Measurements from ENCODE around the gene SHB.

Gene SHB

DNA sequence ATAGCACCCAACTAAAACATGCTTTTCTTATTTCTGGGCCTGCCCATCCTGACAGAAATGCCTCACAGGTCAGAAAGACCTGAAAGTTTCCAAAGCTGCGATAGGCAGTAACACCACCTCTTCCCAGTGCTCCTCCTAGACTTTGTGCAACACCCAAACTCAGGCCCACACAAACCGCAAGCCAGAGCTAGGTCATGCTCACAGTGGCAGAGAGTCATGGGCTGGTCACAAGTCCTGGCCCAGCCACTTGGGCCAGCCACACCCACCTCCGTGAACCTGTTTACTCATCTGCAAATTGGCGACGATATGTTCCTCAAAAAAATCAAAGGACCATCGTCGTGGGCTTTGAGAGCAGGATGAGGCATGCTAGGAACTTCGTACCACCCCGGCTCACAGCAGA, 121.0 kb downstream of the SHB start:
- DNase-seq = no peak

DNA sequence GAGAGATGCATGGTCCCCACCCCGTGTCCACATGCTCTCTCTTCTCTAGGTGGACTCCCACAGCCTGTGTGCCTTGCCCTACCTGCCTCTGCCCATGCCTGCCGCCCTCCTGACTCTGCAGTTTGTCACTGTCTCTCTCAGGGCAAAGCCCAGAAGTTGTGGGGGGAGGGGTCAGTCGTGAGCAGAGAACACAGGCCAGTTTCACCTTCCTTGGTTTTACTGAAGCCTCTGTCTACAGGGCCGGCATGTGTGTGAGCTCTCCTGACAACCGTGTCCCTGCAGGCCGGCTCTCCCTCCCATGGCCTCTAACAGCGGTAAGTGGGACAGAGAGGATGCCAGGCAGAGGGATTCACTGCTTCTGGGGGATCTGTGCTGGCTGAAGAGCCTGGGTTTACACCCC, 121.6 kb downstream of the SHB start:
- no peak for DNase-seq

DNA sequence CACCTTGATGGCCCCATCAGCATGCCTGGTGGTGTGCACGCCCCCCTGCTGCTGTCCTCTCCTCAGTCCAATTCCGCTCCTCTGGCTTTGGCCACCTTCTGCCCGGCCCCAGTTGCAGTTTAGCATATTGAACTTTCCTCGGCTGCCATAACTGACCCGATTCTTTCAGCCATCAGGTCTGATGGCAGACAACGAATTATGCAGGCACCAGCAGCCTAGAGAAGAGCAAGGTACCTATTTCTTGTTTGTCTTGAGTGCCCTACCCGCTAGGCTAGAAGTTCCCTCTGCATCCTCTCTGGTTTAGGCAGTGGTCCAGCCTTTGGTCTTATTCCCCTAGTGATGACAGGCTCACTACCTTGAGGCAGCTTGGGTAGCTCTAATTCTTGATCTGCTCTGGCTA, 122.1 kb downstream of the SHB start:
- no peak for DNase-seq

DNA sequence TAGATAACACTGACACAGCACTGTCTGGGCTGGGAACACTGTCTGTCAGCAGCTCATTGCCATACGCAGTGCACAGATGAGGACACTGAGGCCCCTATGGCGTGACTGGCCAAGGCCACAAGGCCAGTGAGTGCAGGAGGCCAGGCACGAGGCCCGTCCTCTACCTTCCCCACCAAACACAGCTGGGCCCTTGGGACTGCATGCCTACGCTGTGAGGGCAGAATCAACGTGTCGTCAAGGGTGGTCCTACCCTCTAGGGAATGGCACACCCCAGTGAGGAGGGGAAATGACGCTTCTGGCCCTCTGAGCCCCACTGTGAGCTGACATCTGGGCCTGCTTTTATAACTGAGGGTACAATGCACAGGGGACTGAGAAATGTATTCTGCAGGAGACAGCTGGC, 123.0 kb downstream of the SHB start:
- DNase-seq = no peak

DNA sequence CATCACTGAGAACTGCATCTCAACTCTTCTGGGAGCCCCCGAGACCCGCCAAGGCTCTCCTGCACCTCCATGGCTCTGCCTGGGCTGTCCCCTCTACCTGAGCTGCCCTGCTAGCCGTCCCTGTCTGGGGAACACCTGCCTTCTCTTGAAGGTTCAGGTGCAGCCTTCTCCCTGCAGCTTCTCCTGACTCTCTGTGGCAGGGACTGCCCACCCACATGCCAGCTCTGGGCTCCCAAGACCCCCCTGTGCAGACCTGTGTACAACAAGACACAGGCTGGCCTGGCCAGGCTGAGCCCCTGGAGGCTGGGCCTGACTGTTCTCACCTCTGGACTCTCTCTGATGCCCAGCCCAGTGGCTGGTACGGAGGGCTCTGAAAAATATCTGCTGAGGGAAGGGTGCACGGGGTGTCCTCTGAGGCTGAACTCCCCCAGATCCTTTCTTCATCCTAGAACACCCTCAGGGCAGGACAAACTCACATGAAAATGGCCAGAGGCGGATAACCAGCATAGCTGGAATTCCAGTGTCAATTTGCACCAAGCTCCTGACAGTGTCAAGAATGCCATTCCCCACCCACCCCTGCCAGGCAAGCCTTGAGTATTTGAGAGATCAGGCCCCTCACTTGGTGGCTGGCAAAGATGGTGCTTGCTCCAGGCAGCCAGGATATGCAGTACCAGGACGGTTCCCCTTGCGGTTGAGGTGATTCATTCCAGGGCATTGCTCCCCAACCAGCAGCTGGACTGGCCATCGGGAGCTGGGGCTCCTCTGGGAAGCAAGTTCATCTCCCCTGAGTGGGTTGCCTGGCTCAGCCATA, 124.2 kb downstream of the SHB start:
- no peak for DNase-seq

DNA sequence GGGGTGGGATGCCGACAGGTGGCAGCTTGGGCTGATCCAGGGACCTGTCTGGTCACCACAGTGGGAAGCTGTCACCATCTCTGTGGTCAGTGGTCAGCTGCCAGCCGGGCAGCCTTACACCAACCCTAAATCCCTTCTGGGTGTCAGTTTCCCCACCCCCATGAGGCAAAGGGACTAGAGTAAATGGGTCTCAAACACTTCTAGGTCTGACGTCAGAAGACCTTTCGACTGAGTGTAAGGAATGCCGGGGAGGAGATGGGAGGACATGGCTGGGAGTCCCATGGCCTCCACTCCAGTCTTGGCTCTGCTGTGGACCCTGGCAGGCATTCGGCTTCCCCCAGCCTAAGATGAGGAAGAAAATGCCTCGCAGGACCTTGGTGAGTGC, 124.8 kb downstream of the SHB start:
- no peak for DNase-seq

DNA sequence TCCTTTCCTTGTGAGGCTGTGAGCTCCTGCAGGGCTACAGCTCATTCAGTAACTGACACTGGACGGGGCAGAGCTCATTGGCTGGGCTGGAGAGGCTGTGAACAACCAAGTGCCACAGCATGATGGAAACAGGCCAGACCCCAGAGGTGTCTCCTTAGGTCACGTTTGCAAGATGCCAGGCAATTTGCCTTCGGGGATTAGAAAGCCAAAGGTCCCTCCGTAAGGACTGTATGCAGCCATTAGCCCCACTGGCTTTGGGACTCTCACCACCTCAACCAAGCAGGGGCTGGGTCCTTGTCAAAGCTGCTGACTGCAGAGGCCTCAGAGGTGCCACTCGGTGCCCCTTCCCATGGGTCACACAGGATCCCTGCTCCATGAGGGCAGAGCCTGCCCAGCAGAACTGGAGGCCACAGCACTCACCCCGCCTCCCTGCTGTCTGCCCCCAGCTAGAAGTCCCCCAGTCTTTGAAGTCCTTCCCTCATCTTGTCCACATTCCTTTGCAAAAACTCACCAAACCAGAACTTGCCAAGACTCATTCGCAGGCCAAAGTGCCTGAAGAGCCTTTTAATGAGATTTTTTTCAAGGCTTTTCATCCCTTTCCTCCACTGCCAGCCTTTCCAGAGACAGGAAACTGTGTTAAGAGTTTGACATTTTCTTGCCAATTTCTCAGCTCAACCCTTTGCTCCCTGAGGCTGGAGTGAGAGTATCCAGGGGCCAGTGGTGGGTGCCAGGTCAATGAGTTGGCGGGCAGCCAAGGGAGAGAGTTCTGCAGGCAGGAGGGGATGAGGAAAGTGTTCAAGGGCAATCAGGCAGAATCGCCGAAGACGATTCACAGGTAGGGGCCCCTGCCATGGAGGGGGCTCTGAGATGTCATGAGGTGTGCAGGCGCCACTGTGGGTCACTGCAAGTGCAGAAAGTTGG, 125.4 kb downstream of the SHB start:
- no peak for DNase-seq

DNA sequence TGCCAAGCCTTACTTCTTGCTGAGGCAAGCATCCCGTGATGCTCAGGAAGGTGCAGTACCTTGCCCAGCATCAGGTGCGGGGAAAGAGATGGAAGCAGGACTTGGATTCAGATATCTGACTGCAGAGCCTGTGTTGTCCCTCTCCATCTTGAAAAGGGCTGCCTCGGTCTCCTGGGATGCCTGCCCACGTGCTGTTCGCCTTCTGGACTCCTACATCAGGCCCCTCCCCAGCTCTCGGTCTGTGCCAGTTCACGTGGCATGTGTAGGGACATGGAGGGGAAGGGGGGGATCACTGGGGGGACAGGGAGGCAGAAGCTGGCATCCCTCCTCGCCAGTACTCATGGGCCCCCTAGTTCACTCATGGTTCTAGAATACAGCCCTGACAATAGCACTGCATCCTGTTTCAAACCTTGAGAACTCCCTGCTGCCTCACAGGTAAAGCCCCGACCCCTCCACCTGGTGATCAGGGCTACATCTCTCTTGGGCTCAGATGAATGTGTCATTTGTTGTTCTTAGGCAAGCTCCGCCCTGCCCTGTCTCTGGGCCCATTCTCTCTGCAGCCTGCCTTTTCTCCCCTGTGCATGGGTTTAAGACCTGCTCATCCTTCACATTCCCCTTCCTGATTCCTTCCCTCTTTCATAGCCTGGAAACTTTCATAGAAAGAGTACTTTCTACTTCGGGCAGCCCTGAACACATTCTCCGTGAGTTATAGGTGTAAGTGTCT, 126.2 kb downstream of the SHB start:
- no peak for DNase-seq

DNA sequence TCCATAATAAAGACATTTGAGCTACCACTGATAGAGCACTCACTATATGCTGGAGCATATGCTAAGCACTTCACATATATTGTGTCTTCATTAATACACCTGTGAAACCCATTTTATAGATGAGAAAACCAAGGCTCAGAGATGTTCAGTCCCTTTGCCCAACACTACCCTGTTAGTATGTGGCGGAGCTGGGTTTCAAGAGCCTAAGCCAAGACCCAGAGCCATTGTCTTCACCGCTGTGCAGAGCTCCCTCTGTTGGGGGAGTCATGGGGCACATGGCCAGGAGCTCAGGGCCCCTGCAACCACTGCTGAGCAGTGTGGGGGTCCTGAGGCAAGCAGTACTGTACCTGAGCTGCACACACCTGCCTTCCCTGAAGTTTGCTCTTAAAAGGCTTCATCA, 127.8 kb downstream of the SHB start:
- no peak for DNase-seq

DNA sequence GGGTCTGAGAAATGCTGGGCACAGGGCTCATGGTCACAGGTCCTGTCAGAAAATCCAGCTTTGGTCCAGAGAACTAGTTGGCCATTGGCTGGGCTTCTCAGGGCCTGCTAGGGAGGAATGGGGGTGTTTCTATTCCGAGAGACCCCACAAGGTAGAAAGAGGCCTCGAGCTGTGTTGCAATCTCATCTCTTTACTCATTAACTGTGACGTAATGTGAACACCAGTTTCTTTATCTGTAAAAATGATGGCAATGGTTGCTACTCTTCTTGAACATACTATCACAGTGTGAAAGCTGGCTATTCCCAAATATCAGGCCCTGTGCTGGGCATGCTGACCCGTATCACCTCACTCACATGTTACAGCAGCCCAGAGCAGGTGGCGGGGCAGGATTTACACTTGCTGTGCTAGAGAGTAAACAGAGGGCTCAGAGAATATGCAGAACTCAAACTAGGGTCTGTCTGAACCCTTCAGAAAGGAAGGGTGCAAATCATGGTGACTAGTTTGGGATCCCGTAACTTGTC, 129.4 kb downstream of the SHB start:
- DNase-seq = no peak

DNA sequence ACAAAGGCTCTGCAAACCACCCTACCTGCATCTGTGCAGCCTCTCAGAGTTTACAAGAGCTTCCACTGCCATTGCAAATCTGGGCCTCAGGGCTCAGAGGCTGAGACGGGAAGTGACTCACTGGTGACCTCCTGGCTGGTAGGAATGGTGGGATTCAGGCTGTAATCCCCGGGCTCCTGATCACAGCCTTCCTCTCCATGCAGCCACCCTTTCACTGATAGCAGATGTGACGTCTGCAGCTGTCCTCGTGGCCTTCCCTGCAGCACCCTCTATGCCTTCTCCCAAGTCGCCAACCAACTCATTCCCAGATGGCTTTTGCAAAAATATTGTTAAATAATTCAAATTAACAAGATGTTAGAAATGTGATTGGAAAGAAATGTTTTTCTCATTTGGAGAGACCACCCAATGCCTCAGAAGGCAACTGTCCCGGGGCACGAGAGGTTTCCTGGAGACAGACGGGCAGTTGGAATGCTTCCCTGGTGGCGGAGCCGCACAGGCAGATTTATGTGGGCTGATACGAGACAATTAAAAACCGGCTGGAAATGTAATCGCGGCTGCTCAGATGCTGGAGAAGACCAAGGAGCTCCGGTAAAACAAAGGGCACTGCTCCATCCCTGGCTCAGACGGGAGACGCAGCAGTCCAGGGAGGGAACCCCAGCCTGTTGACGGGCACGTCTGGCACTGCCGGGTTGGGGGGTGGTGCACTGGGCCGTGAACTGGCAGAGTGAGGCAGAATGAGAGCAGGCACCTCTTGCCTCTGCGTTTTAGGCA, 130.7 kb downstream of the SHB start:
- DNase-seq = no peak

DNA sequence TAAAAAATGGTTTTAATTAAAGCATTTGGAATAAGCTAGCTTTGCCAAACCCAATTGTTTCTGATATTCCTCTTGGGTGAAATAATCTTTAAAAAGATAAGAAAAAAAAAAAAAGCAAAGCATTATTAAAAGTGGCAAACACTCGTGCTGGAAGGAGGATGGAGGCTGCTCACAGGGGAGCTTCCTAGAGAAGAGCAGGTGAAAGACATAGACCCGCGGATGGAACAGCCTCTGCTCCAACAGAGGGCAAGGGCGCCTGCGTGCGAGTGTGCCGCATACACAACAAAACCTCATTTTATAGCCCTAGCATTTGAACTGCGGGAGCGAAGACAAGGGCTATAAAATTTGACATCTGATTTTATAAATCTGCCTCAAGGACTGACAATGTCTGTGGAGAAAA, 131.7 kb downstream of the SHB start:
- no peak for DNase-seq

DNA sequence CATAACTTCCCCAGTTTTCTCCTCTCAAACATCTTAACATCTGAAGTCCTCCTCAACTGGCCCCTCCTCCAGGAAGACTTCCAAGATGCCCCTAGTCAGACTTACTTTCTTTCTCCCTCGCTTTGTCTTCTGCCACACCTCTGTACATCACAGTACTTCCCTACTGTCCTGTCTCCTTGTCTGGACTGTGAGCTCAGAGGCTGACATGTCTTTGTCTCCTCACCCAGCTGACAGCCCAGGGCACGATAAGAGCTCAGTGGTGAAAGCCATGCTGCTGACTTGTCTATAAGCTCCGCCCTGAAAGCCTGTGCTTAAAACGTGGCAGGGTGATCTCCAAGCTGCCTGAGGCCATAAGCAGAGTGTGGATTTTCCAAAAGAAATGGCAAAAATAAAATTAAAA, 132.1 kb downstream of the SHB start:
- no peak for DNase-seq

DNA sequence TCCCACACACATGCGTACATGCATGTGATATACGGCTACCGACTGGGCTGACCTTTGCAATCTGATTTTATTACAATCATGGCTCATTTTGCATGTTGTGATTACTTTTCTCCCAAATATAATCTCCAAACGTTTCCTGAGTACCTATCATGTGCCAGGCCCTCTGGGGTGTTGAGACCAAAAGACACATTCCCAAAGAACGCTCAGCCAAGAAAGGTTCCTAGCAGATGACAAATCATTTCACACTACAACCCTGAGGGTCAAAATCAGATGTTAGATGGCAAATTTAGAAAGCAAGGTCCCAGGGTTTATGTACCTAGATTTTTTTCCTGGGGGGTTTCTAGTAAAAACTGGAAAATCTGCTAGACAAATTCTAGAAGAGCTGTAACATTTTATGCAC, 132.7 kb downstream of the SHB start:
- no peak for DNase-seq

DNA sequence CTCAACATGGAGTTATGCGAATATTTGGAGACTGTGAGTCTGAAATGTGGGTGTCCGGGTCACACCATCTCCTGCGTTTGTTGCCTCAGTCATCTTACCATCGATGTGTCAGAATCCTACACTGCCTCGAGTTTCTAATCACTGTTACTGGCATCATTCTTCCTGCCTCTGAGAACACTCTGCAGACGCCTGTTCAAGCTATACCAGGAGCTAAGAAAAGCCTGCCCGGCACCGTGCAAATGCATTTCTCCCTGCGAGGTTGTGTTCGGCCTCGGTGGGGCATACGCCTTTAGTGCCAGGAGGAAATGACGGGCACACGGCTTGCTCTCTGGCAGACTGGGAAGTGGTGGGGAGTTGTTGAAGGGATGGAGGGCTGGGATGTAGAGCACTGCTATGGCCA, 133.9 kb downstream of the SHB start:
- no peak for DNase-seq

DNA sequence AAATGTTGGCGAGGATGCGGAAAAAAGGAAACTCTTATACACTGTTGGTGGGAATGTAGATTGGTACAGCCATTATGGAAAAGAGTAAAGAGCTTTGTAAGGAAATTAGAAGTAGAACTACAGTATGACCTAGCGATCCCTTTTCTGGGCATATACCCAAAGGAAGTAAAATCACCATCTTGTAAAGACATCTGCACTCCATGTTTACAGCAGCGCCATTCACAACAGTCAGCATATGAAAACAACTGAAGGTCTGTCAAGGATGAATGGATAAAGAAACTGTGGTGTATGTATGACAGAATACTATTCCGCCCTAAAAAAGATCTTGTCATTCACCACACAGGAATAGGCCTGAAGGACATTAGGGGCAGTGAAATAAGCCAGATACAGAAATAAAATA, 137.4 kb downstream of the SHB start:
- no peak for DNase-seq

DNA sequence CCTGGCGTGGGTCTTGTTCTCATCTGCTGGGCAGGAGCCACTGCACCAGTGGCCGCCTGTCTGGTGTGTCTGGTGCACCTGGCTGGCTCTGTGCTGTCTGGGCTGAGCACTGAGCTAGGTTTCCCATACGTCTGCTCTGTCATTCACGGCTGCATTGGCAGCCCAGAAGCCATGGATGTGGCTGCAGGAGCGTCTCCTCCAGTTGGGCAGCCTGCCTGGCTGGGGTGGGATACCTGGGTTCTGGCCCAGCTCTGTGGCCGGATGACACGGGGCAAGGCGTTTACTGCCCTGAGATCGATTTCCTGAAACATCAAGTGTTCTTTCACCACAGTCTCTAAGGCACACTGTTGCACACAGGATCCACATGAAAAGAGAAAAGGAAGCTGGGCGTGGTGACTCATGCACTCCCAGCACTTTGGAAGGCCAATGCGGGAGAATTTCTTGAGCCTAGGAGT, 139.6 kb downstream of the SHB start:
- DNase-seq = no peak

DNA sequence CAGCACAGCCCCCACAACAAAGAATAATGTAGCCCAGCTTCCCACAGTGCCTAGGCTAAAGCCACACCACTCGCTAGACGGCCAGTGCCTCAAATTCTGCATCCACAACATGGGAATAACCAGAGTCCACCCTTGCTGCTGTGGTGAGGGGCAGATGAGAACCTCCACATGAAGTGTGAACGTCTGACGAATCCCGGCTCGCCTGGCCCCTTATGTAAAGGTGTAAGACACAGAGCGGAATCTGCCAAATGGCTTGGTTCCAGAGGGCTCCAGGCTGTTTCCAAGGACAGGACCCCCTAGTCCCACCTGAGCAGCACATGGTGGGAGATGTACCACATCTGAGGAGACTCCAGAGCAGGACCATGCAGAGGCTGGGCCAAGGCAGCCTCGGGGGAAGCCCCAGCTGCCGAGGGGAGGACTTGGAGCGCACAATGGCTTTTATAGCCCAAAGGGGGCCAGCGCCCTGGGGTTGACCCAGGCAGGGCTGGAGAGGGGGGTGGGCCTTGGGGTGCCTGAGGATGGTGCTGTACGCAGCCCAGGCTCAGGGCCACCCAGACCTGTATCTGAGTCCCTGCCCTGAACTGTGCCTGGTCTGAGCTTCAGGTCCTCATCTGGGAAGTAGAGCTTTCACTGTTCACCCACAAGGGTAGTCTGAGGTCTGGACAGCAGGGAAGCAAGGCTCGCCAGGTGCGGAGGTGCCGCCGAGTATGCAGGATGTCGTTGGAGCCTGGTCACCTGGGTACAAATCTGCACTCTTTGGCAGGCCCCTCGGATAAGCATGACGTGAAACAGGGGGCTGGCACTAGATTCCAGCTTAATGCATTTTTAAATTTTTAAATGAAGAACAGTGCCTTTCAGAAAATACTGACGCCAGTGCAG, 140.2 kb downstream of the SHB start:
- no peak for DNase-seq

DNA sequence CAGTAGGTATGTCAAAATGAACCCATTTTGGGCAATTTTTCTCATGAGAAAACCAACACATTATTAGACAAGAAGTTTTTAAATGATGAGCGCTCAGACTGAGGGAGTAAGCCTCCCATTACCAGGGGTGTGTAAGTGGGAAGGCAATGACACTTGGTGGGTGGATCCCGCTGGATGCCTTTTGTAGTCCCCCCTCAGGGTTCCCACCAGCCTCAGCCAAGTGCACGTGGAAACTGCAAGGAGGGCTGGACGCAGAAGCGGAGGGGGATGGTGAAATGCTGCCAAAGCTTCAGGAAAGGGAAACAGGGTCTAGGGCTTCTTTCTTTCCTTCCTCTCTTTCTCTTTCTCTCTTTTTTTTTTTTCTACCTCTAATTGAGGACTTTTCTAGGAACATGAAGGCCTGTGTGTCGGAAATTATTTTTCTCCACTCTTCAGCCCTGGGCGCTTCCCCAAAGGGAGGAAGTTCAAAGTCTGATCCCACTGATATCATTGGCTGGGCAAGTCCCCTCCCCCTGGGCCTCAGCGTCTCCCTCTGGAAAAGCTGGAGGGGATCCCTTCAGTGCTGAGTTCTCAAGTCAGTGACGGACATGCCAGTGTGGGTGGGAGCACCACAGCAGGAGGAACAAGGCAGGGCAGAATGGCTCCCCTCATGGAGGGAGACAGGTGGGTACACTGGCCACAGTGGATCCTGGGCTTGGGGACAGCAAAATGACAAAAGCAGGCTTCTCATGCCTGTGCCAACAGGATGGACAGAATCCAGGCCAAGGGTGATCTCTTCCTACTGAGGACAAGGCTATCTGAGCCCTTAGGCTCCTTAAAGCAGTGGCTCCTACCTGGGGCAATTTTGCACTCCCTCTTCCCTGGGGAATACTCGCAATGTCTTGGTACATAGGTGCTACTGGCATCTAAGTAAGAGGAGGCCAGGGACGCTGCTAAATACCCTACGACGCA, 141.2 kb downstream of the SHB start:
- no peak for DNase-seq

DNA sequence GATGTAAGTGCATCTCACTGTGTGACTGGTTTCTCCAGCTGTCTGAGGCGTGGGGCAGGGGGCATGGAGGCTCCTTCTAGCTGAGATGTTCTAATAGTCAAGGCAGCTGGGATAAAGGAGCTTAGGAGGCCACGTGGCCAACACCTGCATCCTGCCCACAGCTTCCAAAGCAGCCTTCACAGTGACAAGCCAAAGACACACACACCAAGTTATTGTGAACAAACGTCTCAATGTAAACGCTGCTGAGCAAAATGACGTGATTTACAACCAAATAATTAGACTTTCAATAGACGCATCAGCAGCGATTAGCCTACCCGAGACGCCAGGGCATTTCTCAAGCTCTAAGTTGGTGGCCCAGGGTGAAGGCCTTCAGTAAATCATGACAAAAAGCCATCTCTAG, 141.9 kb downstream of the SHB start:
- no peak for DNase-seq

Measured in DMS153 (cell line).